Pancreas (tissue), 10 donors: ENCODE results near the gene BCR. TPM values are rescaled to one million over a fixed set of nuclear protein-coding genes. Genes with fewer than 3 reads are reported as not detected.

Experiments
- ATAC-seq, 4 donors: fragments of 200-7000 bp; cut with Tn5 transposase; one replicate each; pipeline versions ENCODE4 v1.8.0 to v1.9.1; 2020; ENCODE audit warnings: mild to moderate bottlenecking in 4 of 4, moderate library complexity in 4 of 4
- DNase-seq, 6 donors: peaks; one replicate each; pipeline ENCODE4 v3.0.0-alpha.2; 2020
- FAIRE-seq: peaks from 2 replicates; lab custom pipeline; 2012; peaks lifted over from hg19 to GRCh38; lab: Jason Lieb, UNC
- H3K27ac ChIP-seq, 4 donors: fragments of 200-600 bp; sonication (generic); 1 replicate in 3 of 4; 2 replicates in 1 of 4; pipeline versions ENCODE4 v1.5.0 to v1.8.0; 2020
- H3K27me3 ChIP-seq, 4 donors: fragments of 200-600 bp; one replicate each; pipeline ENCODE4 v1.8.0; 2021
- H3K36me3 ChIP-seq, 3 donors: fragments of 200-600 bp; sonication (generic) in 1 of 3; one replicate each; pipeline versions ENCODE4 v1.5.0 to v1.8.0; 2020 to 2021
- H3K4me1 ChIP-seq, 3 donors: fragments of 200-600 bp; one replicate each; pipeline ENCODE4 v1.8.0; 2021
- H3K4me3 ChIP-seq, 4 donors: fragments of 200-600 bp; sonication (generic) in 2 of 4; one replicate each; pipeline versions ENCODE4 v1.5.0 to v1.8.0; 2020 to 2021
- H3K9me3 ChIP-seq, 4 donors: fragments of 200-600 bp; one replicate each; pipeline ENCODE4 v1.8.0; 2021
- CTCF ChIP-seq, 4 donors: fragments of 200-600 bp; sonication (generic) in 3 of 4; IDR thresholded peaks; one replicate each; pipeline versions ENCODE4 v1.5.0 to v1.8.0; 2021; ENCODE audit warnings: antibody characterized with exemption in 4 of 4
- WGBS, 2 donors: extraction: QIAGEN DNeasy Blood & Tissue Kit; methylation state at CpG; one replicate each; pipeline ENCODE4 v1.1.7; 2013; 5-methylcytosine and 5-hydroxymethylcytosine counted together
- intact Hi-C, 3 donors: fragments of 100-400 bp; cut with DNase I; formaldehyde crosslinking; loops; one replicate each; pipeline versions ENCODE4 v1.11.1 to v1.14.2; 2022
- polyA plus RNA-seq, 2 donors: library from polyadenylated mRNA; stranded (reverse); fragments of 200-250 nt; gene quantifications; one replicate each; pipeline ENCODE4 v1.2.3, GENCODE V29; 2013
- total RNA-seq, 6 donors: library from RNA; stranded (reverse); fragmentation: NEBNext Ultra II Directional in 4 of 6; extraction: Animal tissue kit (Norgen Biotek cat#: 25700) in 4 of 6; gene quantifications; one replicate each; pipeline versions ENCODE4 v1.2.1 to v1.2.4, GENCODE V29; 2021 to 2023
- donor health status: healthy with polysubstance abuse.
- donor health status: DM: no; HTN: no; CAD: no; lungs with moderate emphysema.
- donor health status: DM: no; HTN: no; CAD: no.
- donor health status: control.
- donor health status: control.
- donor health status: Bipolar disorder and iron deficiency.
- donor health status: DM: yes; HTN: yes; CAD: no.
- donor health status: DM: no; HTN: no; CAD: no.
- donor health status: DM: no; HTN: no; CAD: no.
- donor health status: DM: yes; HTN: yes; CAD: no.

BCR gene
- total and polyA plus RNA-seq, 8 donors, result 15.5 to 35.9 (median 18.1) TPM

- TF ChIP-seq CTCF (IDR thresholded peaks at IDR 0.05), result peak; percentile 89 to 96 (median 92)
- Histone ChIP-seq H3K4me1 (peaks cover 3 to 33% (median 4%) of the 10 kb centered on the region in 3 donors), H3K9me3 (no peaks in the 10 kb centered on the region), H3K4me3 (no peak overlapping the region), H3K27me3 (no peaks in the 10 kb centered on the region), H3K36me3 (no peaks in the 10 kb centered on the region), H3K27ac (peak overlapping the region in 2 of 4 donors; percentile 64 to 69)
- FAIRE-seq (no peak), ATAC-seq (peak; percentile 54 to 71 (median 64)), DNase-seq (peak; percentile 45 to 88 (median 72))
- WGBS, 2 donors, result 32 to 35% methylated on average over 9 of the region's 9 CpGs
- intact Hi-C loops, result loop anchor here in 2 of 3 donors (5.0 to 10.0 kb wide), 2 partner anchors 104 to 106 kb away; no protein-coding TSS in a partner anchor
Measured at GRCh38 chr22:23178512-23179254, 1.6 kb upstream of the BCR start.

- no peak for TF ChIP-seq CTCF (IDR thresholded peaks at IDR 0.05)
Measured at GRCh38 chr22:23179381-23180299, 669 bp upstream of the BCR start.

GRCh38 chr22:23180893-23181720 lies 798 bp downstream of the BCR start:
- DNase-seq, result peak in 5 of 6 donors; percentile 33 to 77 (median 51)
- ATAC-seq, result peak in 1 of 4 donors; percentile 7
- Histone ChIP-seq H3K27ac (no peak overlapping the region), H3K9me3 (no peaks in the 10 kb centered on the region), H3K4me1 (peaks cover 4 to 39% (median 10%) of the 10 kb centered on the region in 3 donors), H3K36me3 (no peaks in the 10 kb centered on the region), H3K27me3 (no peaks in the 10 kb centered on the region), H3K4me3 (peak overlapping the region; percentile 42 to 69 (median 62))
- no peak for TF ChIP-seq CTCF (IDR thresholded peaks at IDR 0.05)
- WGBS, 2 donors, result 16 to 28% methylated on average over 82 to 112 of the region's 112 CpGs
- no peak for FAIRE-seq
- intact Hi-C loops, result no loop called here

More at GRCh38 chr22:23179381-23180299, 669 bp upstream of the BCR start:
- intact Hi-C loops, result loop anchor here in 2 of 3 donors (5.0 to 10.0 kb wide), 2 partner anchors 103 to 105 kb away; no protein-coding TSS in a partner anchor
- peaks cover 4 to 39% (median 10%) of the 10 kb centered on the region in 3 donors for H3K4me1 ChIP-seq
- H3K27ac ChIP-seq, result peak overlapping the region; percentile 36 to 69 (median 54)
- DNase-seq, result peak in 5 of 6 donors; percentile 40 to 81 (median 53)
- no peaks in the 10 kb centered on the region for H3K9me3 ChIP-seq
- WGBS, 2 donors, result 23 to 30% methylated on average over 25 of the region's 25 CpGs
- H3K36me3 ChIP-seq, result no peaks in the 10 kb centered on the region
- ATAC-seq, result peak; percentile 14 to 28 (median 17)
- FAIRE-seq, result no peak
- peak overlapping the region in 3 of 4 donors; percentile 42 to 69 (median 65) for H3K4me3 ChIP-seq
- H3K27me3 ChIP-seq, result no peaks in the 10 kb centered on the region

- H3K36me3 ChIP-seq, result no peaks in the 10 kb centered on the region
- 74% methylated on average over 43 of the region's 43 CpGs for WGBS, 2 donors
- peaks cover 4 to 39% (median 10%) of the 10 kb centered on the region in 3 donors for H3K4me1 ChIP-seq
- intact Hi-C loops, result no loop called here
- no peak for TF ChIP-seq CTCF (IDR thresholded peaks at IDR 0.05)
- FAIRE-seq, result no peak
- H3K27ac ChIP-seq, result no peak overlapping the region
- DNase-seq, result peak in 1 of 6 donors; percentile 82
- peak overlapping the region; percentile 42 to 69 (median 62) for H3K4me3 ChIP-seq
- no peaks in the 10 kb centered on the region for H3K27me3 ChIP-seq
- no peak for ATAC-seq
- H3K9me3 ChIP-seq, result no peaks in the 10 kb centered on the region
Measured at GRCh38 chr22:23181721-23182308, 1.5 kb downstream of the BCR start.
